Activated T-helper 17 cell treated with anti-CD3 and anti-CD28 coated beads, Interleukin-2, amount 50 U/mL, for 72 hours (primary cell): ENCODE measurements around the gene CFAP92. TPM values are rescaled to one million over a fixed set of nuclear protein-coding genes. Genes with fewer than 3 reads are reported as not detected.

ENCODE experiments used
- ATAC-seq: fragments of 150-1000 bp; cut with Tn5 transposase; replicated peaks from 2 replicates; pipeline ENCODE4 v1.10.0; 2021; ENCODE audit warnings: mild to moderate bottlenecking, moderate library complexity
- H3K27ac Mint-ChIP-seq: one replicate; pipeline ENCODE4 v1.8.0; 2022; ENCODE audit warnings: mixed read lengths
- H3K27me3 Mint-ChIP-seq: one replicate; pipeline ENCODE4 v1.8.0; 2022; ENCODE audit warnings: mixed read lengths
- H3K36me3 Mint-ChIP-seq: one replicate; pipeline ENCODE4 v1.8.0; 2022; ENCODE audit warnings: low read depth, mild to moderate bottlenecking, mixed read lengths
- H3K4me1 Mint-ChIP-seq: one replicate; pipeline ENCODE4 v1.8.0; 2022; ENCODE audit warnings: mixed read lengths
- H3K4me3 Mint-ChIP-seq: one replicate; pipeline ENCODE4 v1.8.0; 2022; ENCODE audit warnings: mild to moderate bottlenecking, mixed read lengths
- H3K9me3 Mint-ChIP-seq: one replicate; pipeline ENCODE4 v1.8.0; 2022; ENCODE audit warnings: mixed read lengths
- total RNA-seq, 2 donors: library from RNA; stranded (reverse); gene quantifications; one replicate each; pipeline ENCODE4 v1.2.3, GENCODE V29; 2022

Gene CFAP92, protein sequence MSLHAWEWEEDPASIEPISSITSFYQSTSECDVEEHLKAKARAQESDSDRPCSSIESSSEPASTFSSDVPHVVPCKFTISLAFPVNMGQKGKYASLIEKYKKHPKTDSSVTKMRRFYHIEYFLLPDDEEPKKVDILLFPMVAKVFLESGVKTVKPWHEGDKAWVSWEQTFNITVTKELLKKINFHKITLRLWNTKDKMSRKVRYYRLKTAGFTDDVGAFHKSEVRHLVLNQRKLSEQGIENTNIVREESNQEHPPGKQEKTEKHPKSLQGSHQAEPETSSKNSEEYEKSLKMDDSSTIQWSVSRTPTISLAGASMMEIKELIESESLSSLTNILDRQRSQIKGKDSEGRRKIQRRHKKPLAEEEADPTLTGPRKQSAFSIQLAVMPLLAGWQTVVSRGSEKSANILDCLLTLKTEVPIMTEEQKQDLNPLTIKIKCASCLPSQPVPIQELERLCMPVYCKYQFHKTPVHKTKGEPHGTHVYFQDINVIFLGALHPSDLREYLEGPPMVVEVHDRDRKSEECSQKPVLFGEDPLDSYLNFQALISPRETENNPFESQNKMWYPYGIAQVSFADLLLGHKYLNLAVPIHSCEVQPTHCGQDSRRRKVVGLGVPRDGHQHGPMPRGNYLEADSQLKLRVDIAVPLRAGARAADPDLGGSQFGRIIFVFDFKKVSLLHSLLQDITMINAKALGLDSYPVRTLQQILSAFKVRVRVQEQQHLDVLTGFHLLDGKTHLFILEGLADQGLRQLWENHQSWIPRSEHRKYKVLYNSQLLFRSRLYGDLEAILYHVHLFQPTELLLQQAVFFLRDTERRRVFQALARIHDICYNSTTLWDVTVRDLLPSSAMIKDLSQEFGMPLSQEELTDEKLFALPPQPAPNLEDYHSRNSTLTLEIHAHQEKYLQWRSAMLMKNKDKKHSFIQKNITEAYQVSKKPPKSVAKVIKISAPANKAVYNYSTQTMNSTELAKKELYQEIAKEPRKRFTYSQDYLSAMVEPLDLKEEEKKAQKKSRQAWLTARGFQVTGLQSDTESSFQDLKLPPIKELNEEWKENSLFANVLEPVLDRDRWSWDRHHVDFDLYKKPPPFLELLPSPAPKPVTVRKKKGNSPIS
- under 1 TPM in 1 of 2 donors, not detected in 1; 0.50 TPM for total RNA-seq

DNA sequence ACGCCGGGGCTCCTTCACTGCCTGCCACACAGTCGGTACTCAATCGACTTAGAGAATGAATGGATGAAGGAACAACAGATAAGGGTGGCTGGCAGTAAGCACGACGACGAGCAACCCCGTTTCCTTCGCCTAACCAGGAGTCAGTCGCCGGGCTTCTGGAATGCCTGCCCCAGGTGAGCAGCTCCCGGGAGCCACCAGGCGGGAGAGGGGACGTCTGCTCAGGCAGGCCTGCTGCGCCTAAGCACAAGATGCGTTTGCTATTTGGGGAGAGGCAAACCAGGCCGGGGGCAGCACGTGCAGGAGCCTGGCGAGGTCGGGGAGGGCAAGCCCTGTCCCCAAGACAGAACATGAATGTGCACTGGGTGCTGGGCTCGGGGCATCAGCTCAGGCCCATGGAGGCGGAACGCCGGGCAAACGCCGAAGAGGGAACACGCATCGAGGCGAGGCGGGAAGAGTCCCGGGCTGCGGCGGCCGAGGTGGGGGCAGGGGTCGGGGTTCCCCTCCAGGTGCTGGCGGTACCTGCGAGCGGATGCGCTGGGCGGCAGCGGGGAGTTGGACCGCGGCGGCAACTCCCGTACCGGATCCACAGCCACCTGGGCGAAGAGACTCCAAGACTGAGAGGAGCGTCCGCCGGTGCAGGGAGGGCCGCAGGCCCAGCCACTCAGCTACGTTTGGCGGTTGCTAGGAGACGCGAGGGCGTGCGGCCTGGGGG lies at the start of gene CFAP92:
CFAP92 (minus strand) TSS at position 616 of the 712 bp plus-strand sequence. CDS start 772 bp downstream, outside the sequence.
- no peaks in the 10 kb centered on the region for H3K27me3 Mint-ChIP-seq
- peak; percentile 100 for ATAC-seq
- H3K4me3 Mint-ChIP-seq, result peak within 1 kb of the TSS; percentile 52
- H3K27ac Mint-ChIP-seq, result peak within 1 kb of the TSS; percentile 63
- no peaks in the 10 kb centered on the region for H3K4me1 Mint-ChIP-seq
- no peaks in the 10 kb centered on the region for H3K36me3 Mint-ChIP-seq
- no peaks in the 10 kb centered on the region for H3K9me3 Mint-ChIP-seq

DNA sequence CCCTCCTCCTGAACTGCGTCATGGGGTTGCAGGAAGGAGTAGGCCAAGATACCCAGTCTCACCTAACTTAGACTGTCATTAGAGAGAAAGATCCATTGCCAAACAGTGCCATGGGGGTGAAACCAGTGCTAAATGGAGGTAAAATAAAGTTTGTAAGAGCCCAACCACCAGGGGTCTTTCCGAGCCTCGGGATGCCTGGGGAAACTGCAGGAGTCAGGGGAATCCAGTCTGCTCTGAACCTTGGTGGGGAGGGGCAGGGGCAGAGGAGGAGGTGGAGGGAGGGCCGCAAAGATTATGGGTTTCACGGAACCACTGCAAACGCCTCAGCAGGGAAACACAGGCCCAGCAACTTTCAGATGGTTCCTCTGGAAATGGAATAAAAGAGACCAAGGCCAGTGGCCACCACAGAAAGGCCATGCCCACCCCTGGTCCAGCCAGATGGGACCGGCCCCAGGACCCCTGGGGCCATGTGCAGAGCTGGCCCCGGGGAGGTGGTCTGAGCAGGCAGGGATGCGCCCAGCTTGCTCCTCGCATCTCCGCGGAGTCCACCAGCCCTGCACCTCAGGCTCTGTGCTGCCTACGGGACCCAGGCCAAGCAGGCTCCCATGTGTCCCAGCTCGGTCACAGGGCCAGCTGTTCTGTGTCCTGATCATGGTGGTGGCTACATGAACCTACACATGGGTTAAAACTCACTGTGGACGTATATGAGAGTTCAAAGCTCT lies 46.9 kb upstream of the CFAP92 start:
- Mint-ChIP-seq H3K27me3 (no peaks in the 10 kb centered on the region), H3K9me3 (no peaks in the 10 kb centered on the region), H3K36me3 (no peaks in the 10 kb centered on the region), H3K27ac (no peak overlapping the region), H3K4me1 (no peaks in the 10 kb centered on the region), H3K4me3 (no peak overlapping the region)
- ATAC-seq, result no peak

DNA sequence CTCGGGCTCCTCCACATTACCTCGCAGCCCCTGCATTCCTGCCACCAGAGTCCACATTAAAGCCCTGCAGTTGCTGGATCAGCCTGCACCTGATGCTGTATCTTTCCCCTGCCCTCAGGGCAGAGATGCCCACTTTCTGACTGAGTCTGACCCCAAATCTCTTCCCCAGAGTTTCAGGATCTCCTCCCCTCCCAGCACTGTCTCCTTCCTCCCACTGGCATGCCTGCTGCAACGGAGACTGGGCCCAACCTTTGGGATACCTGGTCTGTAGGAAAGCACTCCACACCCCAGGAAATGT lies 46.1 kb upstream of the CFAP92 start:
- H3K4me3 Mint-ChIP-seq, result no peak overlapping the region
- H3K36me3 Mint-ChIP-seq, result no peaks in the 10 kb centered on the region
- H3K27me3 Mint-ChIP-seq, result no peaks in the 10 kb centered on the region
- no peaks in the 10 kb centered on the region for H3K4me1 Mint-ChIP-seq
- no peak overlapping the region for H3K27ac Mint-ChIP-seq
- ATAC-seq, result no peak
- H3K9me3 Mint-ChIP-seq, result no peaks in the 10 kb centered on the region

DNA sequence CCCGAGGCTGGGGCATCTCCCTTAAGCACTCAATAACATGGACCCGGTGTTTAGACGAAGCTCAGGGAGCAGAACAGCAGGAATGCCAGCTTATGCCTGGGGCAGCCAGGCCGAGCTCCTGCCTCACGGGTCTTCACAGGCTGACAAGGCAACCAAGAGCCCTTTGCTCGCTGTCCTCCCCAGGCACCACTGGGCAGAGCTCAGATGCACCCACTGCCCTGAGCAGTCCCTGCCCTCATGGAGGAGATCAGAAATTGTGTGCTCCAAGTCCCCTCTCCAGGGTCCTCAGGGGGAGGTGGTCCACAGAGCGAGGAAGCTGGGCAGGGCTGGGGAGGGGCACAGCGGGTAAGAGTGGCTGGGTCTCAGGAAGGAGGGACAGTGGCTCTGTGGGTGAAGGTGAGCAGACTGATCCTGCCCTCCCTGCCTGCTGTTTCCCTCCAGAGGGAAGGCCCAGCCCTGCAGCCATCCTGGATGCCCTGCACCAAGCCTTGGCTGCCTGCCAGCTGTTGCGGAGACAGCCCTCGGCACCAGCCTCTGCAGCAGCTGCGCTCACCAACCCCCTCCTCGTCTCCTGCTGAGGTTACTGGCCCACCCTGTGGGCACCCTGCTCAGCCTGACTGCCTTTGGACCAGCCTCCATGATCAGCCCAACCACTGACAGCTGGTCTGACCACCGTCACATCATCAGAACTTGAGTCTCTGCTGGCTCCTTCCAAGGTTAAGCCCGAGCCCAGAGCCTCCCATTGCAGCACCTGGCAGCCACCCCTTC lies 45.6 kb upstream of the CFAP92 start:
- no peak overlapping the region for H3K4me3 Mint-ChIP-seq
- no peaks in the 10 kb centered on the region for H3K27me3 Mint-ChIP-seq
- no peaks in the 10 kb centered on the region for H3K4me1 Mint-ChIP-seq
- H3K9me3 Mint-ChIP-seq, result no peaks in the 10 kb centered on the region
- no peaks in the 10 kb centered on the region for H3K36me3 Mint-ChIP-seq
- no peak overlapping the region for H3K27ac Mint-ChIP-seq
- no peak for ATAC-seq

- ATAC-seq, result no peak
- Mint-ChIP-seq H3K27ac (no peak overlapping the region), H3K36me3 (no peaks in the 10 kb centered on the region), H3K4me3 (no peak overlapping the region), H3K9me3 (no peaks in the 10 kb centered on the region), H3K27me3 (no peaks in the 10 kb centered on the region), H3K4me1 (peaks cover 4% of the 10 kb centered on the region)
Measured at GRCh38 chr3:129038121-129038855, 44.4 kb upstream of the CFAP92 start.

GRCh38 chr3:129037093-129037419 lies 43.2 kb upstream of the CFAP92 start:
- Mint-ChIP-seq H3K36me3 (no peaks in the 10 kb centered on the region), H3K9me3 (no peaks in the 10 kb centered on the region), H3K27ac (peak overlapping the region; percentile 19), H3K4me3 (no peak overlapping the region), H3K4me1 (peaks cover 5% of the 10 kb centered on the region), H3K27me3 (no peaks in the 10 kb centered on the region)
- ATAC-seq, result no peak

DNA sequence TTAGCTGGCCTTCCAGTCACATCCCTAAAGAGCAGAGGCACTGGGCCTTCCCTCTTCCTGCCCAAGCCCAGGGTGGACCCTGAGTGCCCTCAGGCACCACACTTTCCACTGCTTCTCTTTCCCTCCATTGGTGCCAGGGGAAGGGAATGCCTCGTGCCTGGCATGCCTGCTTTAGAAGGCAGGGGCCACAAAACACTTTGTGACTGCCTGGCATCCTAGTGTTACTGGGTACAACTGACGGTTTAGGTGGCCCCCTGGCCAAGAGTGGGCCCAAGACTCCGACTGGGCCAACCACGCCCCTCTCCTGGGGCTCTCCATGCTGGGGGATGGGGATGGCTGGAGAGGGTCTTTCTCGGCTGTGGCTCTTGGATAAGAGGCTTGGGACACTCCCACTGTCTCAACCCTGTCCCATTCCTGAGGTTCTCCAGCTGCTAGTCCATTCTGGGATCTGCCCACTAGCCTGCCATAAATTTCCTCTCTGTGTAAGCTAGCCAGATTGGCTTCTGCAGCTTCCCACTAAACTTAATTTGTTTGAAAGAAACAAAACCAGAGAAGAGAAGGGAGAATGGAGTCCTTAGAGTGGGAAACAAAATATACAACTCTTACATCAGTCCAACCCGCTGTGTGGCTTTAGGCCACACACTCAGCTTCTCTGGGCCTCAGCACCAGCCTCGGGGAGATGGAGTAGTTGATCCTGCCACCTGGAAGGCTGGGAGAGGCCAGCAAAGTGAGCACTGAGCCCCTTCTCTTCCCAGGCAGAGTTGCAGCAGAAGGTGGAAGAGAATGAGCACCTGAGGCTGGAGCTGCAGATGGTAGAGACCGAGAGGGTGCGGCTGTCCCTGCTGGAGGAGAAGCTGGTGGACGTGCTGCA lies 42.6 kb upstream of the CFAP92 start:
- Mint-ChIP-seq H3K4me3 (no peak overlapping the region), H3K4me1 (peaks cover 5% of the 10 kb centered on the region), H3K27me3 (no peaks in the 10 kb centered on the region), H3K27ac (peak overlapping the region; percentile 19), H3K9me3 (no peaks in the 10 kb centered on the region), H3K36me3 (no peaks in the 10 kb centered on the region)
- no peak for ATAC-seq

- Mint-ChIP-seq H3K9me3 (no peaks in the 10 kb centered on the region), H3K27ac (peak overlapping the region; percentile 19), H3K27me3 (no peaks in the 10 kb centered on the region), H3K4me1 (peaks cover 5% of the 10 kb centered on the region), H3K36me3 (no peaks in the 10 kb centered on the region), H3K4me3 (no peak overlapping the region)
- ATAC-seq, result no peak
Measured at GRCh38 chr3:129035360-129036221, 41.7 kb upstream of the CFAP92 start.

DNA sequence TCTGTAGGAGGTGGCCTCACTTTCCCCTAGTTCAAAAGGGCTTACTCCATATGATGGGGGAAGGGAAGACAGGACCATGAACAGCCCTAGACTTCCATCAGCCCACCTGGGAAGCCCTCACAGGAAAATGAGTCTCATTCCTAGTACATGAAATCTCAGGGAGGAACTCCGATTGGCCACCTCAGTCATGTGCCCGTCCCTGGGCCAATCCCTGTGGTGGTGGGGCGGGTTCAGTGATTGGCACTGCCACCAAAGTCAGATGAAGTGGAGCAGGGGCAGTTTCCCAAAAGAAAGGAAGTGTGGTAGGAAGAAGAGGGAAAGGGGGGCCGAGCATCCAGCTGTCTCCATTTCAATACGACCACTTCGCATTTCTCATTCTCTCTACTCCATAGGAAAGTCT lies 40.8 kb upstream of the CFAP92 start:
- Mint-ChIP-seq H3K27ac (no peak overlapping the region), H3K4me3 (no peak overlapping the region), H3K4me1 (peaks cover 5% of the 10 kb centered on the region), H3K9me3 (no peaks in the 10 kb centered on the region), H3K27me3 (no peaks in the 10 kb centered on the region), H3K36me3 (no peaks in the 10 kb centered on the region)
- peak; percentile 58 for ATAC-seq

GRCh38 chr3:129033633-129034321 lies 39.9 kb upstream of the CFAP92 start:
- no peaks in the 10 kb centered on the region for H3K27me3 Mint-ChIP-seq
- no peak for ATAC-seq
- no peaks in the 10 kb centered on the region for H3K9me3 Mint-ChIP-seq
- H3K4me3 Mint-ChIP-seq, result no peak overlapping the region
- no peaks in the 10 kb centered on the region for H3K36me3 Mint-ChIP-seq
- peaks cover 5% of the 10 kb centered on the region for H3K4me1 Mint-ChIP-seq
- no peak overlapping the region for H3K27ac Mint-ChIP-seq

- Mint-ChIP-seq H3K4me1 (peaks cover 5% of the 10 kb centered on the region), H3K27ac (no peak overlapping the region), H3K4me3 (no peak overlapping the region), H3K36me3 (no peaks in the 10 kb centered on the region), H3K9me3 (no peaks in the 10 kb centered on the region), H3K27me3 (no peaks in the 10 kb centered on the region)
- no peak for ATAC-seq
Measured at GRCh38 chr3:129033151-129033550, 39.3 kb upstream of the CFAP92 start.
